GM18498 (cell line): Measurements from ENCODE around the gene SLC45A1.

ENCODE experiments used
- ATAC-seq: cut with Tn5 transposase; IDR thresholded peaks from one replicate; pipeline ENCODE4 v1.9.1; 2021; ENCODE audit warnings: mild to moderate bottlenecking, moderate library complexity; ENCODE audit not compliant: unreplicated experiment

Gene SLC45A1

GRCh38 chr1:8334106-8334851 is 16.4 kb downstream of the SLC45A1 start:
- no peak for ATAC-seq

DNA sequence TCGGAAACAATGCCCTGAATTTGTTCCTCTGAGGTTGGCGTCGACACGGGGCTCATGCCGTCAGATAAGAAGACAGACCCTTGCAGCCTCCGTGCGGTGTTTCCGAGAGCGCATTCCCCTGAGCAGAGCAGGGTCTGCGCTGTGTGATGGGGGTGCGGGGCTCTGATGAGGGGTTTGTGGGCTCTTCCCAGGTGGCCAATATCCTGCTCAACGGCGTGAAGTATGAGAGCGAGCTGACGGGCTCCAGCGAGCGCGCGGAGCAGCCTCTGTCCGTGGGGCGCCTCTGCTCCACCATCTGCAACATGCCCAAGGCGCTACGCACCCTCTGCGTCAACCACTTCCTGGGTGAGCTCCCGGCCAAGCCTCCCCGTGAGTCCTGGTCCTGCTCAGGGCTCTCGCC is 17.3 kb downstream of the SLC45A1 start:
- no peak for ATAC-seq

- ATAC-seq = no peak
These were observed 20.0 kb downstream of the SLC45A1 start for GRCh38 chr1:8337776-8338525.

GRCh38 chr1:8338526-8339202 is 20.8 kb downstream of the SLC45A1 start:
- no peak for ATAC-seq

DNA sequence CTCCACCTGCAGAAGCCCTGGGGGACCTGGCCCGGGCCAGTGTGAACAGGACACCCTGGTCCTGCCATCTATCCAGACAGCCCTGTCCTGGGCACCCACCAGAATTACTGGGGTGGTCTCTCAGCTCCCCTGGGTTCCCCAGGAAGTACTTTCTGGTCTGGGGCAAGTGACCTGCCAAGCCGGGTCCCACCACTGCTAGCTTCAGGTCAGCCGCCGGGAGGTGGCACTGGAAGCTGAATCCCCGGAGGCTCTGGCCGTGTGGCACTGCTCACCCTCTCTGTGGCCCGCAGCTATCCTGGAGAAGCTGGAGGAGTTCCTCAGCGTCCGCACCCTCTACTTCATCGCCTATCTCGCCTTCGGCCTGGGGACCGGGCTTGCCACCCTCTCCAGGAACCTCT is 21.3 kb downstream of the SLC45A1 start:
- no peak for ATAC-seq

GRCh38 chr1:8340448-8340847 is 22.5 kb downstream of the SLC45A1 start:
- no peak for ATAC-seq

- no peak for ATAC-seq
These were observed 24.4 kb downstream of the SLC45A1 start for GRCh38 chr1:8342325-8342724.

DNA sequence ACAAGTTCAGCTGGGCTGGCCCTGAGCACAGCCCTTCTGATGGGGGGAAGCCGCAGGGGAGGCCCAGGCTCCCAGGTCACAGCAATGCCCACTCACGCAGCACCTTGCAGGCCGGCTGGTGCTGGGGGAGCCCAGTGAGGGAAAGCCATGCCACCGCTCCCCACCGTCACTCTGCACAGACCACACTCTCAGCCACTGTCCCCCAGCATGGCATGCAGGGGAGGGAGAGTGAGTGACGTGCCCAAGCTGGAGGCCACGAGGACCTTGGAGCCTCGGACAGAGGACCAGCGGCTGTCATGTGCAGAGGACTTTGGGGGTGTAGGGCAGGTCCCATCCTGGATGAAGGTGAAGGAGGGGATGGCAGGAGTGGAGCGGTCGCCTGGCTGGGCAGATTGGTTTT is 25.1 kb downstream of the SLC45A1 start:
- ATAC-seq = no peak

GRCh38 chr1:8343464-8344001 is 25.6 kb downstream of the SLC45A1 start:
- no peak for ATAC-seq

- no peak for ATAC-seq
These were observed 27.1 kb downstream of the SLC45A1 start for GRCh38 chr1:8344893-8345507.

- no peak for ATAC-seq
These were observed 27.9 kb downstream of the SLC45A1 start for GRCh38 chr1:8345621-8346415.

DNA sequence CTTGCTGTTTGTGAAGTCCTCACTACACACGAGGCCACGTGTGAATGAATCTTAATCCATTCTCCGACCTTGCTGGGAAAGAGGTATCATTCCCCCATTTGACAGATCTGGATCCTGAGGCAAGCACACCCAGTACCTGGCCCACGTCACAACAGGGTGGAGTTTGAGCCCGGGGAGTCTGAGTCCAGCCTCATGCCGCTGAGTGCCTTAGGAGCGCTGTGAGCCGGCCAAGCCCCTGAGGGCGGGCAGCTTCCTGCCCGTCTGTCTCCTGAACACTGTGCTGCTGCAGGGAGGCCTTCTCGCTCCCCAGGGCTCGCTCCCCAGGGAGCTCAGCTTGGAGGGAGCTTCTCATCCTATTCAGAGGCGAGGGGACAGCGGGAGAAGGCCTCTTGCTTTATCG is 29.7 kb downstream of the SLC45A1 start:
- no peak for ATAC-seq

DNA sequence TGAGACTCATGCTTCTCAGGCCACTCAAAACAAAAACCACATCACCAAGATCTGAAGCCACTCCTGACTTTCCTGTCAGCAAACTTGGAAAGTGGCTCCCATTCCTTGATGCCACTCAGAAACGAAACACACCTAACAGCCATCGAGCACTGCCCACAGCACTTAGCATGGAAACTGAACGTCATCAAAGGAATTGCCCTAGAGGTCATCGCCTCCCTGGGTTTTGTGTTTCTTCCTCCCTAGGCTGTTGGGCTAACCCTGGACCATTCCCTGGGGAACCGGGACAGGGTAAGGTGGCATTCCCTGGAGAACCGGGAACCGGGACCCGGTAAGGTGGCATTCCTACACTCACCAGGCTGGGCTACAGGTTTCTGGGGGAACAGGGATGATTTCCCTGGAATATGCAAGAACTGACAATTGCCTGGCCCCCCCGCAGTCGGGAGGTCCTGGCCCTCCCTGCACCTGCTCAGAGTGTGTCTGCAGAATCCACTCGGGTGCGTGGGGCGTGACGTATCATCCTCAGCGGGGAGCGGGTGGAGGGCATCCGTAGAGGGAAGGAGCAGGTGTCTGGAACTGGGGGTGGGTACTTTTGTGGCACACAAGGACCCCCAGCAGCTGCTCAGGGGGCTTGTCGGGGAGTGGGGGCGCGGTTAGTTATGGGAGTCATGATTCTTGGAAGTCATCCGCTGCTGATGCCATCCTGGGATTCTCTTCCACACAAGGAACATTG is 30.3 kb downstream of the SLC45A1 start:
- no peak for ATAC-seq

- ATAC-seq = no peak
These were observed 31.0 kb downstream of the SLC45A1 start for GRCh38 chr1:8348777-8349472.

DNA sequence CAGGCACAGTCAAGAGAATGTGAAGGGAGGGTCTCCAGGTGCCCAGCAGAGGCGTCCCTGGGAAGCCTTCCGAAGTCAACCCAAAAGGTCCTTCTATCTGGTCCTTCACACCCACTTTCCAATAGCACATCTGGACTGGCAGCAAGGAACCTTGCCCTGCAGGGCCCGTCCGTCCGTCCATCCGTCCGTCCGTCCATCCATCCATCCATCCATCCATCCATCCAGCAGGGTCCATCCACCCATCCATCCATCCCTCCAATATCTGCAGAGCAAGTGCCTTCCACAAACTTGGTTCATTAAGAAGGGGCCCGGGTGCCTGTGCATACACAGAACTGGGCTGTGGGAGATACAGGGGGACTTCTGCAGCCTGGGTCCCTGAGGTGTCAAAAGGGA is 31.6 kb downstream of the SLC45A1 start:
- no peak for ATAC-seq

GRCh38 chr1:8349961-8350360 is 32.0 kb downstream of the SLC45A1 start:
- ATAC-seq = no peak

DNA sequence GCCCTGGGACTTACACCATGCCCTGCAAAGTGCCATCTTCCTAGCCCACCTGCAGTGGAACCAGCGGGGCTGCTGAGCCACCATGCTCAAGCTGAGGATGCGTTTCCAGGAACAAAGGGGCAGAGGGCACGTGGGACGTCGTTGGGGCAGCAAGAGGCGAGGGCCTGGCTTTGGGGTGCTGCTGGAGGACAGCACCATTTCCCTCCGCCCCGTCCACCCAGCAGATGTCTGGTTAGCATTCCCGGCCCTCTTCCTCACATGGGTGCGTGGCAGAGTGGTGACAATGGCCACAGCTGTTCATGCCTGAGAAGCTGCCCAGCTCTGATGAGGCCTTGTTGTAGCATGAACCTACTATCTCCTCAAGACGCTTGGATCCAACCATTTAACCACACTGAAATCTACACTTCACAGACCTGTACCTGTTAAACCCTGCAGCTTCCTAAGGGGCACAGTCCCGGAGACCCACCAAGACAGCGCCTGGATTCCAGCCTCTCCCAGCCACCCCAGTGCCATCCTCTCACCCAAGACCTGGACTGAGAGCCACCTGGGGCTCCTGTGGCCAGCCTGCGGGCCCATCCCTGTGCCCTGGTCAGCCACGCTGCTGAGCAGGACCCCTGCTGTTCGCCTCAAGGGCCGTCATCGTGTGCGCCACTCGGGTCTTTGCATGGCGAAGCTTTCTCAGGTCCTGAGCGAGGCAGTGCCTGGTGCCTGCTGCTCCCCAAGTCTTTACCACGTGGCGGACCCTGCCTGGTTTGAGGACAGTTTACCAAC is 33.2 kb downstream of the SLC45A1 start:
- ATAC-seq = no peak

- no peak for ATAC-seq
These were observed 34.0 kb downstream of the SLC45A1 start for GRCh38 chr1:8351693-8352470.
